ENCODE results near the gene ARRDC5.
"Not testable (repeated sequence)": the region's sequence is repeated elsewhere in the genome, so short reads cannot be mapped to it uniquely, and the experiment has no call there.

Gene ARRDC5

GRCh38 chr19:4902796-4903195 lies at the start of gene ARRDC5:
ARRDC5 (minus strand) TSS chr19:4902896; CDS start chr19:4902825, 71 bp downstream.
- no peak for DNase-seq

GRCh38 chr19:4951656-4952055 lies 49.0 kb upstream of the ARRDC5 start:
- no peak for DNase-seq

GRCh38 chr19:4950650-4951049 lies 48.0 kb upstream of the ARRDC5 start:
- not testable (repeated sequence) for DNase-seq

- not testable (repeated sequence) for DNase-seq
These were observed 39.0 kb upstream of the ARRDC5 start for GRCh38 chr19:4941638-4942169.

GRCh38 chr19:4939466-4939865 lies 36.8 kb upstream of the ARRDC5 start:
- DNase-seq: no peak

GRCh38 chr19:4938461-4938860 lies 35.8 kb upstream of the ARRDC5 start:
- not testable (repeated sequence) for DNase-seq

- DNase-seq: no peak
These were observed 34.4 kb upstream of the ARRDC5 start for GRCh38 chr19:4937060-4937459.

GRCh38 chr19:4935444-4935843 lies 32.7 kb upstream of the ARRDC5 start:
- no peak for DNase-seq

- no peak for DNase-seq
These were observed 30.8 kb upstream of the ARRDC5 start for GRCh38 chr19:4933528-4933927.

- DNase-seq: no peak
These were observed 30.0 kb upstream of the ARRDC5 start for GRCh38 chr19:4932711-4933110.

GRCh38 chr19:4930664-4931063 lies 28.0 kb upstream of the ARRDC5 start:
- DNase-seq: no peak

- DNase-seq: no peak
These were observed 26.5 kb upstream of the ARRDC5 start for GRCh38 chr19:4929186-4929585.

GRCh38 chr19:4923276-4923747 lies 20.6 kb upstream of the ARRDC5 start:
- no peak for DNase-seq

- DNase-seq: no peak
These were observed 20.0 kb upstream of the ARRDC5 start for GRCh38 chr19:4922530-4923275.

- no peak for DNase-seq
These were observed 13.8 kb upstream of the ARRDC5 start for GRCh38 chr19:4916292-4917082.

GRCh38 chr19:4914736-4915501 lies 12.2 kb upstream of the ARRDC5 start:
- DNase-seq: peak; percentile 70

- DNase-seq: no peak
These were observed 11.5 kb upstream of the ARRDC5 start for GRCh38 chr19:4913996-4914735.

- DNase-seq: peak; percentile 100
These were observed 9.3 kb upstream of the ARRDC5 start for GRCh38 chr19:4911786-4912672.

GRCh38 chr19:4911314-4911713 lies 8.6 kb upstream of the ARRDC5 start:
- no peak for DNase-seq

- no peak for DNase-seq
These were observed 8.0 kb upstream of the ARRDC5 start for GRCh38 chr19:4910594-4911281.

Measured in NCI-H226 (cell line).